HCT116 (cell line): ENCODE data around the gene GRIK2. TPM values are rescaled to one million over a fixed set of nuclear protein-coding genes. Genes with fewer than 3 reads are reported as not detected.

Experiments
- ATAC-seq: fragments of 200-7000 bp; cut with Tn5 transposase; 2 replicates; pipeline ENCODE4 v1.9.1; 2020; ENCODE audit warnings: mild to moderate bottlenecking, moderate library complexity
- BruUV-seq: library from RNA; stranded (reverse); fragments of 400-500 nt; replicated peaks from 2 replicates; lab custom pipeline; 2021; lab: Mats Ljungman, UMichigan
- CTCF ChIA-PET: fragments of 300-600 bp; sonication (Branson Sonifier 250); formaldehyde crosslinking; loops from one replicate; lab custom pipeline; 2021; ENCODE audit warnings: antibody characterized with exemption; lab: Charles Lee
- POLR2A ChIA-PET: fragments of 300-600, 350-600 bp; sonication (Branson Sonifier 250); formaldehyde crosslinking; loops from one replicate; lab custom pipeline; 2021; ENCODE audit warnings: antibody characterized with exemption; lab: Charles Lee
- RAD21 ChIA-PET, 2 experiments: fragments of 300-600 bp; sonication (Branson Sonifier 250); formaldehyde crosslinking; loops; one replicate each; lab custom pipeline; 2023; ENCODE audit warnings: low total read pairs in 2 of 2; ENCODE audit not compliant: uncharacterized antibody in 2 of 2, unreplicated experiment in 2 of 2, low non-redundant PET in 1 of 2; lab: Charles Lee
- DNase-seq: peaks from one replicate; pipeline ENCODE4 v3.0.0-alpha.2; 2010; ENCODE audit warnings: low read depth, low spot score
- H2AFZ ChIP-seq: fragments of 200-600 bp; shearing (Covaris generic), sonication (generic); 2 replicates; pipeline ENCODE4 v1.6.1; 2017; ENCODE audit warnings: low read depth, mixed run types, mixed read lengths, antibody characterized with exemption, low read length; ENCODE audit not compliant: poor library complexity, severe bottlenecking
- H3K27ac ChIP-seq: 2 replicates; pipeline ENCODE4 v1.5.1; 2012; ENCODE audit warnings: low read depth, low read length
- H3K27me3 ChIP-seq: fragments of 200-600 bp; sonication (generic); 2 replicates; pipeline ENCODE4 v1.6.1; 2016; ENCODE audit warnings: mixed run types, low read length, mixed read lengths; ENCODE audit not compliant: insufficient read depth
- H3K36me3 ChIP-seq, 2 experiments: fragments of 200-500 bp in 1 of 2; fragments of 200-600 bp in 1 of 2; sonication (Bioruptor generic) in 1 of 2; sonication (generic) in 1 of 2; 2 replicates each; pipeline versions ENCODE4 v1.5.1 to v1.6.1; 2014 to 2016; ENCODE audit warnings: low read length in 2 of 2, inconsistent platforms in 1 of 2, mixed read lengths in 1 of 2, mixed run types in 1 of 2; ENCODE audit not compliant: insufficient read depth in 2 of 2, control insufficient read depth in 1 of 2
- H3K4me1 ChIP-seq, 2 experiments: fragments of 200-600 bp in 1 of 2; sonication (generic) in 1 of 2; 2 replicates each; pipeline versions ENCODE4 v1.5.1 to v1.6.1; 2012 to 2017; ENCODE audit warnings: low read length in 2 of 2, inconsistent platforms in 1 of 2, mild to moderate bottlenecking in 1 of 2, mixed read lengths in 1 of 2, mixed run types in 1 of 2, moderate library complexity in 1 of 2; ENCODE audit not compliant: insufficient read depth in 2 of 2, control insufficient read depth in 1 of 2
- H3K4me2 ChIP-seq: fragments of 200-600 bp; sonication (generic); 2 replicates; pipeline ENCODE4 v1.6.1; 2017; ENCODE audit warnings: mixed run types, low read length, mixed read lengths
- H3K4me3 ChIP-seq, 2 experiments: fragments of 200-600 bp in 1 of 2; sonication (generic) in 1 of 2; replicated peaks in 1 of 2; 2 replicates each; pipeline ENCODE4 v1.5.1; 2011 to 2016; ENCODE audit warnings: low read length in 2 of 2, control low read depth in 1 of 2, low read depth in 1 of 2, mild to moderate bottlenecking in 1 of 2, mixed read lengths in 1 of 2, mixed run types in 1 of 2
- H3K79me2 ChIP-seq: fragments of 200-600 bp; sonication (generic); 2 replicates; pipeline ENCODE4 v1.6.1; 2017; ENCODE audit warnings: mild to moderate bottlenecking, mixed run types, low read length, moderate library complexity, mixed read lengths; ENCODE audit not compliant: insufficient read depth
- H3K9ac ChIP-seq: fragments of 200-600 bp; sonication (generic); 2 replicates; pipeline ENCODE4 v1.6.1; 2016; ENCODE audit warnings: low read length, mixed read lengths
- H3K9me2 ChIP-seq: fragments of 200-600 bp; sonication (generic), shearing (Covaris generic); 2 replicates; pipeline ENCODE4 v1.6.1; 2017; ENCODE audit warnings: mixed run types, mild to moderate bottlenecking, moderate library complexity; ENCODE audit not compliant: insufficient read depth
- H3K9me3 ChIP-seq, 2 experiments: fragments of 200-500 bp in 1 of 2; fragments of 200-600 bp in 1 of 2; sonication (Bioruptor generic) in 1 of 2; sonication (generic) in 1 of 2; 2 replicates each; pipeline ENCODE4 v1.6.1; 2014 to 2017; ENCODE audit warnings: low read length in 2 of 2, mixed read lengths in 2 of 2, inconsistent platforms in 1 of 2, low read depth in 1 of 2, mild to moderate bottlenecking in 1 of 2, mixed run types in 1 of 2, moderate library complexity in 1 of 2; ENCODE audit not compliant: control insufficient read depth in 1 of 2, insufficient read depth in 1 of 2
- H4K20me1 ChIP-seq: fragments of 200-600 bp; sonication (generic), shearing (Covaris generic); 2 replicates; pipeline ENCODE4 v1.6.1; 2017; ENCODE audit warnings: mixed run types, mild to moderate bottlenecking, moderate library complexity; ENCODE audit not compliant: insufficient read depth
- ATF3 ChIP-seq: IDR thresholded peaks from 2 replicates; pipeline ENCODE4 v1.6.1; 2012
- CBX3 ChIP-seq: IDR thresholded peaks from 2 replicates; pipeline ENCODE4 v1.6.1; 2012; ENCODE audit warnings: low read depth
- CEBPB ChIP-seq: IDR thresholded peaks from 2 replicates; pipeline ENCODE4 v1.6.1; 2012; ENCODE audit warnings: low read depth
- CTCF ChIP-seq, 3 experiments: fragments of 200-600 bp in 1 of 3; sonication (generic) in 1 of 3; IDR thresholded peaks in 2 of 3; conservative IDR thresholded peaks in 1 of 3; 2 replicates each; pipeline ENCODE4 v1.5.1; 2012 to 2017; ENCODE audit warnings: low read depth in 2 of 3, low read length in 2 of 3, antibody characterized with exemption in 1 of 3, borderline replicate concordance in 1 of 3, control low read depth in 1 of 3, mild to moderate bottlenecking in 1 of 3, mixed read lengths in 1 of 3, mixed run types in 1 of 3, moderate library complexity in 1 of 3; ENCODE audit not compliant: insufficient read depth in 1 of 3
- ELF1 ChIP-seq: IDR thresholded peaks from 2 replicates; pipeline ENCODE4 v1.6.1; 2012; ENCODE audit warnings: low read depth, borderline replicate concordance
- EZH2phosphoT487 ChIP-seq: fragments of 200-600 bp; IDR thresholded peaks from 2 replicates; pipeline ENCODE4 v1.6.1; 2018; ENCODE audit warnings: antibody characterized with exemption, borderline replicate concordance
- JUND ChIP-seq: IDR thresholded peaks from 2 replicates; pipeline ENCODE4 v1.6.1; 2012
- MAX ChIP-seq: IDR thresholded peaks from 2 replicates; pipeline ENCODE4 v1.6.1; 2012
- POLR2A ChIP-seq: IDR thresholded peaks from 2 replicates; pipeline ENCODE4 v1.7.0; 2011; ENCODE audit warnings: borderline replicate concordance; ENCODE audit not compliant: insufficient read depth, insufficient read length; ENCODE audit errors: extremely low read depth
- REST ChIP-seq: IDR thresholded peaks from 2 replicates; pipeline ENCODE4 v1.6.1; 2012; ENCODE audit warnings: low read depth
- SIN3A ChIP-seq: IDR thresholded peaks from 2 replicates; pipeline ENCODE4 v1.6.1; 2012; ENCODE audit warnings: low read depth
- SP1 ChIP-seq: IDR thresholded peaks from 2 replicates; pipeline ENCODE4 v1.6.1; 2012; ENCODE audit warnings: low read depth
- SRF ChIP-seq: IDR thresholded peaks from 2 replicates; pipeline ENCODE4 v1.6.1; 2012; ENCODE audit warnings: low read depth
- TCF7L2 ChIP-seq: IDR thresholded peaks from 2 replicates; pipeline ENCODE4 v1.7.0; 2011; ENCODE audit warnings: borderline replicate concordance, inconsistent platforms; ENCODE audit not compliant: insufficient read depth, insufficient read length; ENCODE audit errors: extremely low read depth
- YY1 ChIP-seq: IDR thresholded peaks from 2 replicates; pipeline ENCODE4 v1.6.1; 2011; ENCODE audit warnings: low read length, low read depth, moderate library complexity, mild to moderate bottlenecking; ENCODE audit not compliant: insufficient replicate concordance; ENCODE audit errors: extremely low read depth
- ZFX ChIP-seq: fragments of 450-650 bp; IDR thresholded peaks from 2 replicates; pipeline ENCODE4 v1.6.1; 2017
- ZNF274 ChIP-seq: fragments of 200-500 bp; sonication (Bioruptor generic); IDR thresholded peaks from 2 replicates; pipeline ENCODE4 v1.6.1; 2014; ENCODE audit warnings: mild to moderate bottlenecking, low read depth, low read length, inconsistent platforms
- intact Hi-C: fragments of 100-400 bp; cut with micrococcal nuclease; formaldehyde crosslinking; loops from 2 replicates; pipeline ENCODE4 v1.10.0; 2022
- total RNA-seq: library from RNA; stranded (reverse); gene quantifications from one replicate; pipeline ENCODE4 v1.2.1, GENCODE V29; 2021; ENCODE audit not compliant: unreplicated experiment

The GRIK2 gene
- total RNA-seq, 1 experiment from 2014 or later = 0.64 TPM

GRCh38 chr6:101683884-101684283 is 290.4 kb downstream of the GRIK2 start:
- DNase-seq = no peak
- Histone ChIP-seq H3K79me2 (no peaks in the 10 kb centered on the region), H3K9me3 (no peaks in the 10 kb centered on the region)
- intact Hi-C loops = no loop called here
- no peak for TF ChIP-seq CTCF (IDR thresholded peaks at IDR 0.05 in 2 of 3, conservative IDR thresholded peaks at IDR 0.05 in 1 of 3; ENCODE audit: borderline replicate concordance in 1 of 3, insufficient read depth in 1 of 3, low read depth in 2 of 3, low read length in 2 of 3)
- TF ChIP-seq SP1 = no peak
- TF ChIP-seq JUND = no peak
- TF ChIP-seq MAX = no peak
- no peak for TF ChIP-seq SIN3A
- no peak for TF ChIP-seq ZFX
- TF ChIP-seq REST = no peak
- TF ChIP-seq POLR2A = no peak
- no peak for TF ChIP-seq ZNF274
- no peak for TF ChIP-seq CBX3
- TF ChIP-seq ATF3 = no peak
- no peak for TF ChIP-seq EZH2phosphoT487
- TF ChIP-seq TCF7L2 = no peak
- no peak for TF ChIP-seq ELF1
- no peak for TF ChIP-seq CEBPB
- no peak for TF ChIP-seq YY1
- TF ChIP-seq SRF = no peak
- TF ChIP-seq, all 23 proteins: peak for 0
- no peaks in the 10 kb centered on the region for H3K36me3 ChIP-seq
- H3K27ac ChIP-seq = no peak overlapping the region
- POLR2A ChIA-PET = no interaction called here
- H2AFZ ChIP-seq = no peak overlapping the region
- no TSS peak for BruUV-seq
- no peak overlapping the region for H3K9ac ChIP-seq
- RAD21 ChIA-PET = interaction anchor here in 1 of 2 experiments (0.5 kb wide), 1 partner anchor 28 kb away, joined by 3 read pairs; no protein-coding TSS in a partner anchor
- H3K27me3 ChIP-seq = no peaks in the 10 kb centered on the region
- no peaks in the 10 kb centered on the region for H4K20me1 ChIP-seq
- CTCF ChIA-PET = no interaction called here
- no peak overlapping the region for H3K4me2 ChIP-seq
- H3K4me1 ChIP-seq = no peaks in the 10 kb centered on the region
- ATAC-seq = no peak
- H3K9me2 ChIP-seq = no peaks in the 10 kb centered on the region
- H3K4me3 ChIP-seq = no peak overlapping the region
